Ovary (tissue), 3 donors: Measurements from ENCODE around the gene LPCAT1.

Source experiments
- POLR2A ChIP-seq: fragments of 450-650 bp; IDR thresholded peaks from one replicate; pipeline ENCODE4 v1.6.1; 2017; ENCODE audit warnings: antibody characterized with exemption, mild to moderate bottlenecking, moderate library complexity
- TF ChIP-seq, protein P1 (sequence below), 3 donors: fragments of 450-650 bp in 2 of 3; fragments of 200-600 bp in 1 of 3; IDR thresholded peaks; one replicate each; pipeline versions ENCODE4 v1.5.1 to v1.8.0; 2016 to 2022; ENCODE audit warnings: antibody characterized with exemption in 3 of 3, mild to moderate bottlenecking in 1 of 3
- donor health status: DM: no; HTN: no; CAD: no.

DNA sequence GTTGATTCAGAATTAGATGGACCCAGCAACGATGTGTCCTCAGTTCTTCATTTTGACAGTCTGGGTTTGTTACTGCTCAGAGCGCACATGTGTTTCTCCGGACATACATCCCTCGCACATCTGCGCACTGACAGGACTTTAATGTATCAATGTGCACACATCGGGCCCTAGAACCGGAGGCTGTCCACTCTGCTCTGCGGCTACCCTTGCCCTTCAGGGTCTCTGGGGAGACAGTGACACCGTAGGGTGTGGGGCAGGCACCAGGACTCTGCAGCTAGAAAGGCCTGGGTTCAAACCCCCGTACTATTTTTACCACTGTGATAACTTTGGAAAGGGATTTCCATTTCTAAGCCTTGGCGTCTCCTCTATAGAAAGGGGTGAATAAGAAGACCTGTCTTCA lies 23.5 kb upstream of the LPCAT1 start:
- TF ChIP-seq, protein P1, sequence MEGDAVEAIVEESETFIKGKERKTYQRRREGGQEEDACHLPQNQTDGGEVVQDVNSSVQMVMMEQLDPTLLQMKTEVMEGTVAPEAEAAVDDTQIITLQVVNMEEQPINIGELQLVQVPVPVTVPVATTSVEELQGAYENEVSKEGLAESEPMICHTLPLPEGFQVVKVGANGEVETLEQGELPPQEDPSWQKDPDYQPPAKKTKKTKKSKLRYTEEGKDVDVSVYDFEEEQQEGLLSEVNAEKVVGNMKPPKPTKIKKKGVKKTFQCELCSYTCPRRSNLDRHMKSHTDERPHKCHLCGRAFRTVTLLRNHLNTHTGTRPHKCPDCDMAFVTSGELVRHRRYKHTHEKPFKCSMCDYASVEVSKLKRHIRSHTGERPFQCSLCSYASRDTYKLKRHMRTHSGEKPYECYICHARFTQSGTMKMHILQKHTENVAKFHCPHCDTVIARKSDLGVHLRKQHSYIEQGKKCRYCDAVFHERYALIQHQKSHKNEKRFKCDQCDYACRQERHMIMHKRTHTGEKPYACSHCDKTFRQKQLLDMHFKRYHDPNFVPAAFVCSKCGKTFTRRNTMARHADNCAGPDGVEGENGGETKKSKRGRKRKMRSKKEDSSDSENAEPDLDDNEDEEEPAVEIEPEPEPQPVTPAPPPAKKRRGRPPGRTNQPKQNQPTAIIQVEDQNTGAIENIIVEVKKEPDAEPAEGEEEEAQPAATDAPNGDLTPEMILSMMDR (IDR thresholded peaks at IDR 0.05) = no peak
- TF ChIP-seq POLR2A = no peak
